ENCODE data around the gene SRSF7. TPM values are rescaled to one million over a fixed set of nuclear protein-coding genes. Genes with fewer than 3 reads are reported as not detected.

SRSF7 gene
- polyA plus RNA-seq, 1 donor (not counting 4 experiments of a cell fraction or from before 2014, with no cell fraction given), result 316 TPM

- no peak overlapping the region for H3K27ac ChIP-seq (ENCODE audit: control insufficient read depth, insufficient read depth, low read length)
- FAIRE-seq, result no peak
- H3K27me3 ChIP-seq (ENCODE audit: control insufficient read depth, extremely low read depth, insufficient read depth, low read length), result no peaks in the 10 kb centered on the region
- H3K36me3 ChIP-seq (ENCODE audit: control insufficient read depth in 2 of 2, extremely low read depth in 1 of 2, insufficient read depth in 2 of 2, low read length in 2 of 2), result peaks cover 26 to 60% of the 10 kb centered on the region in 2 experiments
- TF ChIP-seq EZH2 (IDR thresholded peaks at IDR 0.05; ENCODE audit: low read length) (no peak), CTCF (optimal IDR thresholded peaks at IDR 0.05 in 1 of 3, IDR thresholded peaks at IDR 0.05 in 1 of 3, conservative IDR thresholded peaks at IDR 0.05 in 1 of 3; ENCODE audit: extremely low read depth in 1 of 3, insufficient read depth in 2 of 3, low read length in 3 of 3) (no peak)
- dilution Hi-C loops (cut with MboI; ENCODE audit: extremely low pct_ligation_motif_present, low sequenced_read_pairs), result loop anchor here (25.0 kb wide), 1 partner anchor 186 kb away; no protein-coding TSS in a partner anchor
- no peaks in the 10 kb centered on the region for H3K9me3 ChIP-seq (ENCODE audit: control insufficient read depth, low read depth, low read length)
- H4K20me1 ChIP-seq (ENCODE audit: control insufficient read depth, extremely low read depth, insufficient read depth, low read length), result peaks cover 36% of the 10 kb centered on the region
- H3K4me1 ChIP-seq (ENCODE audit: control insufficient read depth, extremely low read depth, insufficient read depth, low read length), result peaks cover 30% of the 10 kb centered on the region
- no peak for DNase-seq (ENCODE audit: low read depth, low spot score)
- no peaks in the 10 kb centered on the region for H3K9me1 ChIP-seq (ENCODE audit: control insufficient read depth, extremely low read depth, insufficient read depth, low read length)
- peak overlapping the region; percentile 74 for H3K4me2 ChIP-seq (ENCODE audit: control insufficient read depth, extremely low read depth, insufficient read depth, low read depth, low read length)
- peaks cover 73% of the 10 kb centered on the region for H3K79me2 ChIP-seq (ENCODE audit: control insufficient read depth, insufficient read depth, low read length)
- no peak overlapping the region for H3K9ac ChIP-seq (ENCODE audit: control insufficient read depth, extremely low read depth, insufficient read depth, low read length)
- H2AFZ ChIP-seq (ENCODE audit: control insufficient read depth, low read length), result no peak overlapping the region
- peak overlapping the region in 1 of 3 experiments; percentile 16 for H3K4me3 ChIP-seq (ENCODE audit: control insufficient read depth in 2 of 3, extremely low read depth in 1 of 3, insufficient read depth in 2 of 3, low read depth in 1 of 3, low read length in 3 of 3)
Observed at GRCh38 chr2:38748391-38748790, 2.8 kb downstream of the SRSF7 start.

GRCh38 chr2:38747819-38748218 is 3.3 kb downstream of the SRSF7 start:
- no peaks in the 10 kb centered on the region for H3K9me1 ChIP-seq (ENCODE audit: control insufficient read depth, extremely low read depth, insufficient read depth, low read length)
- no peak overlapping the region for H3K27ac ChIP-seq (ENCODE audit: control insufficient read depth, insufficient read depth, low read length)
- no peak for DNase-seq (ENCODE audit: low read depth, low spot score)
- TF ChIP-seq EZH2 (IDR thresholded peaks at IDR 0.05; ENCODE audit: low read length) (no peak), CTCF (optimal IDR thresholded peaks at IDR 0.05 in 1 of 3, IDR thresholded peaks at IDR 0.05 in 1 of 3, conservative IDR thresholded peaks at IDR 0.05 in 1 of 3; ENCODE audit: extremely low read depth in 1 of 3, insufficient read depth in 2 of 3, low read length in 3 of 3) (no peak)
- no peak overlapping the region for H3K9ac ChIP-seq (ENCODE audit: control insufficient read depth, extremely low read depth, insufficient read depth, low read length)
- H4K20me1 ChIP-seq (ENCODE audit: control insufficient read depth, extremely low read depth, insufficient read depth, low read length), result peaks cover 36% of the 10 kb centered on the region
- peaks cover 30% of the 10 kb centered on the region for H3K4me1 ChIP-seq (ENCODE audit: control insufficient read depth, extremely low read depth, insufficient read depth, low read length)
- no peak for FAIRE-seq
- no peaks in the 10 kb centered on the region for H3K9me3 ChIP-seq (ENCODE audit: control insufficient read depth, low read depth, low read length)
- H3K27me3 ChIP-seq (ENCODE audit: control insufficient read depth, extremely low read depth, insufficient read depth, low read length), result no peaks in the 10 kb centered on the region
- no peak overlapping the region for H3K4me3 ChIP-seq (ENCODE audit: control insufficient read depth in 2 of 3, extremely low read depth in 1 of 3, insufficient read depth in 2 of 3, low read depth in 1 of 3, low read length in 3 of 3)
- dilution Hi-C loops (cut with MboI; ENCODE audit: extremely low pct_ligation_motif_present, low sequenced_read_pairs), result loop anchor here (25.0 kb wide), 1 partner anchor 186 kb away; no protein-coding TSS in a partner anchor
- no peak overlapping the region for H2AFZ ChIP-seq (ENCODE audit: control insufficient read depth, low read length)
- H3K4me2 ChIP-seq (ENCODE audit: control insufficient read depth, extremely low read depth, insufficient read depth, low read depth, low read length), result peak overlapping the region; percentile 74
- peaks cover 75% of the 10 kb centered on the region for H3K79me2 ChIP-seq (ENCODE audit: control insufficient read depth, insufficient read depth, low read length)
- peaks cover 28 to 62% of the 10 kb centered on the region in 2 experiments for H3K36me3 ChIP-seq (ENCODE audit: control insufficient read depth in 2 of 2, extremely low read depth in 1 of 2, insufficient read depth in 2 of 2, low read length in 2 of 2)

All from keratinocyte (primary cell).